Heart right ventricle (tissue), 16 donors: ENCODE measurements around the gene TRIM52. TPM values are rescaled to one million over a fixed set of nuclear protein-coding genes. Genes with fewer than 3 reads are reported as not detected.
A peak's percentile ranks its signal among the peaks of the same experiment; 100 is the strongest.

ENCODE experiments used
- ATAC-seq, 8 donors: fragments of 200-7000 bp; cut with Tn5 transposase; one replicate each; pipeline ENCODE4 v1.9.1; 2020; ENCODE audit warnings: mild to moderate bottlenecking in 8 of 8, moderate library complexity in 8 of 8, moderate number of reproducible peaks in 1 of 8
- DNase-seq, 2 donors: peaks; one replicate each; pipeline ENCODE4 v3.0.0-alpha.2; 2020
- H3K27ac ChIP-seq, 10 donors: fragments of 200-600 bp; sonication (generic) in 2 of 10; one replicate each; pipeline versions ENCODE4 v1.5.0 to v1.8.0; 2020 to 2022; ENCODE audit warnings: mild to moderate bottlenecking in 3 of 10
- H3K27me3 ChIP-seq, 7 donors: fragments of 200-600 bp; one replicate each; pipeline ENCODE4 v1.8.0; 2021 to 2022; ENCODE audit warnings: mild to moderate bottlenecking in 2 of 7
- H3K36me3 ChIP-seq, 9 donors: fragments of 200-600 bp; sonication (generic) in 1 of 9; one replicate each; pipeline versions ENCODE4 v1.5.0 to v1.8.0; 2020 to 2022; ENCODE audit warnings: mild to moderate bottlenecking in 2 of 9
- H3K4me1 ChIP-seq, 9 donors: fragments of 200-600 bp; sonication (generic) in 1 of 9; one replicate each; pipeline versions ENCODE4 v1.5.0 to v1.8.0; 2020 to 2022; ENCODE audit warnings: mild to moderate bottlenecking in 4 of 9
- H3K4me3 ChIP-seq, 10 donors: fragments of 200-600 bp; sonication (generic) in 2 of 10; one replicate each; pipeline versions ENCODE4 v1.5.0 to v1.8.0; 2020 to 2022; ENCODE audit warnings: mild to moderate bottlenecking in 7 of 10, moderate library complexity in 2 of 10
- H3K9me3 ChIP-seq, 11 donors: fragments of 200-600 bp in 10 of 11; sonication (generic) in 2 of 11; one replicate each; pipeline versions ENCODE4 v1.5.0 to v1.8.0; 2013 to 2022; ENCODE audit warnings: mild to moderate bottlenecking in 2 of 11, control low read depth in 1 of 11, moderate library complexity in 1 of 11
- WGBS, 2 donors: extraction: QIAGEN DNeasy Blood & Tissue Kit; methylation state at CpG; one replicate each; pipeline ENCODE4 v1.1.7; 2013; ENCODE audit warnings: inconsistent platforms in 1 of 2; 5-methylcytosine and 5-hydroxymethylcytosine counted together
- intact Hi-C, 10 donors: fragments of 100-400 bp; cut with DNase I; formaldehyde crosslinking; loops; one replicate each; pipeline versions ENCODE4 v1.11.1 to v1.14.2; 2022
- polyA plus RNA-seq, 2 donors: library from polyadenylated mRNA; stranded (reverse); fragments of 200-250 nt; gene quantifications; one replicate each; pipeline ENCODE4 v1.2.3, GENCODE V29; 2013
- total RNA-seq, 10 donors: library from RNA; stranded (reverse); fragmentation: NEBNext Ultra II Directional in 3 of 10; extraction: Animal tissue kit (Norgen Biotek cat#: 25700) in 3 of 10; gene quantifications; one replicate each; pipeline versions ENCODE4 v1.2.1 to v1.2.4, GENCODE V29; 2021 to 2023
- TF ChIP-seq, protein P1 (sequence below), 9 donors: fragments of 200-600 bp; sonication (generic) in 2 of 9; IDR thresholded peaks; one replicate each; pipeline versions ENCODE4 v1.5.0 to v1.8.0; 2021 to 2022; ENCODE audit warnings: antibody characterized with exemption in 9 of 9, mild to moderate bottlenecking in 5 of 9, moderate library complexity in 1 of 9
- donor health status: Arrhythmogenic right ventricular cardiomyopathy.
- donor health status: ischemic (EF 13 %, LVEDD 7.1; RV severe dilation, severe dysfunction).
- donor health status: healthy with polysubstance abuse.
- donor health status: DM: no; HTN: yes; CAD: no.
- donor health status: DM: no; HTN: no; CAD: no.
- donor health status: ischemic (EF 25% LVEDD 6.9; RV normal size, moderate dysfunction).
- donor health status: ischemic (EF 25% LVEDD 5.7; RV mildly dilated, moderate dysfunction).
- donor health status: healthy.
- donor health status: DM: yes; HTN: yes; CAD: no.
- donor health status: Ischemic cardiomyopathy.
- donor health status: ischemic (EF 35%, LVEDD 5.7; RV mildly dilated, moderate dysfunction).
- donor health status: nonischemic (EF 11% LVEDD 7.7; RV severe dilation, severe dysfunction).
- donor health status: DM: yes; HTN: yes; CAD: no.
- donor health status: PGD.
- donor health status: ischemic (EF 29% LVEDD 5.4; RV normal size, mild dysfunction).
- donor health status: nonischemic (EF 23%, LVEDD 6.1; RV moderate dilation, normal function).

Gene TRIM52
- total and polyA plus RNA-seq, 12 donors = 4.1 to 27.1 (median 7.5) TPM

DNA sequence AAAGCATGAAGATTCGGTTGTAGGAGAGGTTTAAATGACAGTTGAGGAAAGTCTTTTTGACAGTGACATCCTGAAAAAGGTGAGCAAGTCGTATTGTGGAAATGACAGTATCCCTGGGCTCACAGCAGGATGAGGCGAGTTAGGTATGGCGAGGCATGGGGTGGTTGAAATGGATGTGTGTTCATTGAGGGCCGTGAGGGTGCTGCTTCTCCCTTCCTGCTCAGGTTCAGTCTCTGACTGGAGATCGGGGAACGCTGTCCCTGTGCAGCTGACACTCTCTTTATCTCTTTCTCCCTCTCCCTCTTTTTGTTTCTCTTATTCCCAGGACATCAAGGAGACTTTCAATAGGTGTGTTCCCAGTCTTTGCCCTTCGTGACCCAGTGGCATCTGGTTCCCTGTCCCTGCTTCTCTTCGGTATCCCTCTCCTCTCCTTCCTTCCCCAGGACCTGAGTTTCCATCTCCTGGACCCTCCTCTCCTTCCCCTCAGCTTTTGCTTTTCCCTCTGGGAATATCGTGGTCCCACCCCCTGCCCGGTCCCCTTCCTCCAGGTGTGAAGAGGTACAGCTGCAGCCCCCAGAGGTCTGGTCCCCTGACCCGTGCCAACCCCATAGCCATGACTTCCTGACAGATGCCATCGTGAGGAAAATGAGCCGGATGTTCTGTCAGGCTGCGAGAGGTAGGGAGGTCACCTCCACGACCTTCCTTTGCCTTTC, 27.7 kb downstream of the TRIM52 start:
- intact Hi-C loops = no loop called here
- ATAC-seq (peak in 1 of 8 donors; percentile 9), DNase-seq (no peak)
- H3K36me3 ChIP-seq = peaks cover 6 to 97% (median 63%) of the 10 kb centered on the region in 9 donors
- no peaks in the 10 kb centered on the region for H3K27me3 ChIP-seq
- TF ChIP-seq, protein P1, sequence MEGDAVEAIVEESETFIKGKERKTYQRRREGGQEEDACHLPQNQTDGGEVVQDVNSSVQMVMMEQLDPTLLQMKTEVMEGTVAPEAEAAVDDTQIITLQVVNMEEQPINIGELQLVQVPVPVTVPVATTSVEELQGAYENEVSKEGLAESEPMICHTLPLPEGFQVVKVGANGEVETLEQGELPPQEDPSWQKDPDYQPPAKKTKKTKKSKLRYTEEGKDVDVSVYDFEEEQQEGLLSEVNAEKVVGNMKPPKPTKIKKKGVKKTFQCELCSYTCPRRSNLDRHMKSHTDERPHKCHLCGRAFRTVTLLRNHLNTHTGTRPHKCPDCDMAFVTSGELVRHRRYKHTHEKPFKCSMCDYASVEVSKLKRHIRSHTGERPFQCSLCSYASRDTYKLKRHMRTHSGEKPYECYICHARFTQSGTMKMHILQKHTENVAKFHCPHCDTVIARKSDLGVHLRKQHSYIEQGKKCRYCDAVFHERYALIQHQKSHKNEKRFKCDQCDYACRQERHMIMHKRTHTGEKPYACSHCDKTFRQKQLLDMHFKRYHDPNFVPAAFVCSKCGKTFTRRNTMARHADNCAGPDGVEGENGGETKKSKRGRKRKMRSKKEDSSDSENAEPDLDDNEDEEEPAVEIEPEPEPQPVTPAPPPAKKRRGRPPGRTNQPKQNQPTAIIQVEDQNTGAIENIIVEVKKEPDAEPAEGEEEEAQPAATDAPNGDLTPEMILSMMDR (IDR thresholded peaks at IDR 0.05) = no peak
- WGBS, 2 donors = 79 to 81% methylated on average over 16 of the region's 16 CpGs
- H3K9me3 ChIP-seq = no peaks in the 10 kb centered on the region
- H3K4me3 ChIP-seq = no peak overlapping the region
- no peak overlapping the region for H3K27ac ChIP-seq
- no peaks in the 10 kb centered on the region for H3K4me1 ChIP-seq

DNA sequence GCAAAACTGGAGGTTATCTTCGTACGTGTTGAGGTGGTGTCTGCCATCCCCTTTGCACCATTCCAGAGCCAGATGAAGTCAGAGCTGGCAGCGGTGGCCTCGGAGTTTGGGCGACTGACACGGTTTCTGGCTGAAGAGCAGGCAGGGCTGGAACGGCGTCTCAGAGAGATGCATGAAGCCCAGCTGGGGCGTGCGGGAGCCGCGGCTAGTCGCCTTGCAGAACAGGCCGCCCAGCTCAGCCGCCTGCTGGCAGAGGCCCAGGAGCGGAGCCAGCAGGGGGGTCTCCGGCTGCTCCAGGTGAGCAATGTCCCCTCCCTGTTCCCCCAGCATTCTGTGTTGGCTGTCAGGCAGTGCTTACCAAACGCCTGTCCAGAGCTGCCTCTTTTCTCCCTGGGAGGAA, 28.4 kb downstream of the TRIM52 start:
- ATAC-seq (no peak), DNase-seq (no peak)
- Histone ChIP-seq H3K9me3 (no peaks in the 10 kb centered on the region), H3K36me3 (peaks cover 3 to 97% (median 57%) of the 10 kb centered on the region in 9 donors), H3K27me3 (no peaks in the 10 kb centered on the region), H3K27ac (no peak overlapping the region), H3K4me1 (no peaks in the 10 kb centered on the region), H3K4me3 (no peak overlapping the region)
- TF ChIP-seq, protein P1 (IDR thresholded peaks at IDR 0.05) = no peak
- intact Hi-C loops = no loop called here
- WGBS, 2 donors = 85 to 89% methylated on average over 18 of the region's 18 CpGs

DNA sequence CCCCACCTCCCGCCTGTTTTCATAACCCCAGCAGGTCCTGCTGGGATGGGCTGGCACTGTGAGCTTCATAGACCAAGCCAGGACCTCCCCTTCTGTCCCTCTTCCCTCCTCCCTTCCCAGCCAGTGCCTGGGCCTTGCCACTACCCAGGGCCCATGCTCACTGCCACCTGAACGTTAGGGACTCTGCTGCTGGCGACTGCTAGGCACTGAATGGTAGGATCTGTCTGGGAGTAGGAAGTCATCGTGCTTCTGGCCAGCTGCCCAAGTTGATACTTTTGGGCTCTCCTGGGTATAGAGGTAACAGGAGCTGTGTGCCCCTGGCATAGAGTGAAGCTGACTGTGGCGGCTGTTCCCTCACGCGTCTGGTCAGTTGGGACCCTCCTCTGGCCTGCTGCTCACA, 29.5 kb downstream of the TRIM52 start:
- Histone ChIP-seq H3K4me3 (no peak overlapping the region), H3K4me1 (peaks cover 0 to under 1% (median 0%) of the 10 kb centered on the region in 9 donors), H3K27ac (no peak overlapping the region), H3K36me3 (peaks cover 0 to 96% (median 45%) of the 10 kb centered on the region in 9 donors), H3K9me3 (no peaks in the 10 kb centered on the region), H3K27me3 (no peaks in the 10 kb centered on the region)
- DNase-seq (no peak), ATAC-seq (no peak)
- TF ChIP-seq, protein P1 (IDR thresholded peaks at IDR 0.05) = no peak
- 85 to 88% methylated on average over 7 of the region's 7 CpGs for WGBS, 2 donors
- intact Hi-C loops = no loop called here

DNA sequence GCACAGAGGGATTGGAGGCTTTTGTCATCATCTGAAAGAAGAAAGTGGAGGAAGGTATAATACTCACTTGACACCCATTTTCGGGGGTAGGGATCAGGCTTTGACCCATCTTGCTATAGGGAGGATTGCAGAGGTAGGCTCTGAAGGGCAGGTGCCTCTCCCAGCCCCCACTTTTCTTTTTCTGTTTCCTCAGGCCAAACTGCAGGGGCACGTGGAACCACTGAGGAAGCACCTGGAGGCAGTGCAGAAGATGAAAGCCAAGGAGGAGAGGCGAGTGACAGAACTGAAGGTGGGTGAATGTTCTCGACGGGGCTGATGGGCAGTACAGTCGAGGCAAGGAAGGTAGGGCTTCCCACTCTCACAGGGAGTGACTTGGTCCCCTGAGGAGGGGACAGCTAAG, 30.4 kb downstream of the TRIM52 start:
- Histone ChIP-seq H3K4me1 (peaks cover 0 to 5% (median 0%) of the 10 kb centered on the region in 9 donors), H3K9me3 (no peaks in the 10 kb centered on the region), H3K27me3 (no peaks in the 10 kb centered on the region), H3K4me3 (no peak overlapping the region), H3K36me3 (peaks cover 0 to 88% (median 37%) of the 10 kb centered on the region in 9 donors), H3K27ac (no peak overlapping the region)
- ATAC-seq = no peak
- TF ChIP-seq, protein P1 (IDR thresholded peaks at IDR 0.05) = no peak
- DNase-seq = no peak
- intact Hi-C loops = no loop called here
- WGBS, 2 donors = 87 to 90% methylated on average over 6 of the region's 6 CpGs
